ENCODE results near the gene EPHA10.

The EPHA10 gene

GRCh38 chr1:37671261-37671660 is 93.7 kb downstream of the EPHA10 start:
- no peak for DNase-seq

DNA sequence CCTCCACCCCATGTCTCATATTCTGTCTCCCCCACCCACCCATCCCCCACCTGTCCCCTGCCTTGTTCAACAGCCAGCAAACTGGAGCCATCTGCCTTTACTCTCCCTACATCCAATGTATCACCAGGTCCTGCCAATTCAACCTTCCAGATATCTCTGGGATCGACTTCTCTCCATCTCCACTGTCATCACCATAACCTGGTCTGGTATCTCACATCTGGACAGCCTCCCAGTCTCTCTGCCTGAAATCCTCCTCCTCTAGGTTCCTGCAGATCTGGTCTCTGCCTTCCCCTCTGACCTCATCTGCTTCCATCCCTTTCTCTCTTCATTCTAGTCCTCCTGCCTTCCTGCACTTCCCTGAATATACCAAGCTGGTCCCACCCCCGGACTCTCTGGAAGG is 94.8 kb downstream of the EPHA10 start:
- DNase-seq: no peak

- DNase-seq: no peak
These were observed 97.8 kb downstream of the EPHA10 start for GRCh38 chr1:37667023-37667671.

DNA sequence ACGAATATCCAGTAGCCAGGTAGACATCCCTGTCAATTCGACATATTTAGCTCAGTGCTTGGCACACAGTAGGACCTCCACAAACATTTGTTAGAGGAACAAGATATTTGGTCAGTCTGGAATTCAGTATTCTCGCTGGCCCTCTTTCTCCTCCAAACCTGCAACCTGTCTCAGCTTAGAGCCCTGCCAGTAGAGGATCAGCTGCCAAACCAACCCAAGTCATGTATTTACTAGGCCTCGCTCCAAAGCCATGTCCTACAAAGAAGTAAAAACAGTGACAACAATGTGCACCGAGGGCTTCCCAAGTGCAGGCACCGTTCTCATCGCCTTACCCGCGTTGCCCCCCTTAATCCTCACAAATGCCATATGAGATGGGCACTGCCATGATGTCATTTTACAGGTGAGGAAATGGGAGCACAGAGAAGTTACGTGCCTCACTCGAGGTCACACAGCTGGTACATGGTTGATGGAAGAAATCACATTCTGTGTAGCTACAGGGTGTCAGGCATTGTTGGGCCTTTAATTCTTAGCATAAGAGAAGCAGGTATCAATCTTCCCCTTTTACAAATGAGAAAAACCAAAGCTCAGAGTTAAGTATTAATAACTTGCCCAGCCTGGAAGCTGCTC is 98.6 kb downstream of the EPHA10 start:
- no peak for DNase-seq

Data from T-helper 2 cell (primary cell).